Neural progenitor cell (in vitro differentiated cells): ENCODE measurements around the gene ERFL. TPM values are rescaled to one million over a fixed set of nuclear protein-coding genes. Genes with fewer than 3 reads are reported as not detected.

Experiments used
- DNase-seq: peaks from one replicate; pipeline ENCODE4 v3.0.0-alpha.2; 2016; ENCODE audit warnings: low spot score
- H2AFZ ChIP-seq: fragments of 200-600 bp; sonication (generic); replicated peaks from 2 replicates; pipeline ENCODE4 v1.6.1; 2016; ENCODE audit warnings: antibody characterized with exemption
- H3F3A ChIP-seq: fragments of 200-600 bp; sonication (generic); 2 replicates; pipeline ENCODE4 v1.6.1; 2016; ENCODE audit warnings: antibody characterized with exemption, low read depth
- H3K27ac ChIP-seq: fragments of 200-600 bp; sonication (generic); 2 replicates; pipeline ENCODE4 v1.5.1; 2016; ENCODE audit warnings: mild to moderate bottlenecking
- H3K27me3 ChIP-seq: fragments of 200-600 bp; sonication (generic); 2 replicates; pipeline ENCODE4 v1.6.1; 2016; ENCODE audit warnings: mild to moderate bottlenecking, moderate library complexity
- H3K36me3 ChIP-seq: fragments of 200-600 bp; sonication (generic); 2 replicates; pipeline ENCODE4 v1.5.1; 2016
- H3K4me1 ChIP-seq: fragments of 200-600 bp; sonication (generic); 2 replicates; pipeline ENCODE4 v1.6.1; 2016; ENCODE audit warnings: mixed run types
- H3K4me2 ChIP-seq: fragments of 200-600 bp; sonication (generic); 2 replicates; pipeline ENCODE4 v1.6.1; 2016
- H3K4me3 ChIP-seq: fragments of 200-600 bp; sonication (generic); 2 replicates; pipeline ENCODE4 v1.5.1; 2016
- H3K79me2 ChIP-seq: fragments of 200-600 bp; sonication (generic); 2 replicates; pipeline ENCODE4 v1.6.1; 2016; ENCODE audit warnings: low read depth
- H3K9ac ChIP-seq: fragments of 200-600 bp; sonication (generic); 2 replicates; pipeline ENCODE4 v1.6.1; 2016
- H3K9me3 ChIP-seq: fragments of 200-600 bp; sonication (generic); 2 replicates; pipeline ENCODE4 v1.5.1; 2016; ENCODE audit warnings: low read depth
- H4K20me1 ChIP-seq: fragments of 200-600 bp; sonication (generic); 2 replicates; pipeline ENCODE4 v1.6.1; 2016; ENCODE audit warnings: low read depth
- H3K27ac Mint-ChIP-seq: 3 replicates; pipeline ENCODE4 v1.8.0; 2021; ENCODE audit warnings: mixed read lengths
- H3K27me3 Mint-ChIP-seq: 2 replicates; pipeline ENCODE4 v1.8.0; 2022; ENCODE audit warnings: low read depth, mild to moderate bottlenecking, inconsistent platforms, moderate library complexity, mixed read lengths; ENCODE audit not compliant: insufficient read depth
- H3K36me3 Mint-ChIP-seq: 3 replicates; pipeline ENCODE4 v1.8.0; 2021; ENCODE audit warnings: mixed read lengths
- H3K4me1 Mint-ChIP-seq: 3 replicates; pipeline ENCODE4 v1.8.0; 2021; ENCODE audit warnings: mixed read lengths
- H3K4me3 Mint-ChIP-seq: 3 replicates; pipeline ENCODE4 v1.8.0; 2021; ENCODE audit warnings: mild to moderate bottlenecking, moderate library complexity, mixed read lengths
- H3K9me3 Mint-ChIP-seq: 3 replicates; pipeline ENCODE4 v1.8.0; 2020; ENCODE audit warnings: mixed read lengths
- CTCF ChIP-seq: fragments of 200-600 bp; sonication (generic); IDR thresholded peaks from 2 replicates; pipeline ENCODE4 v1.5.1; 2017; ENCODE audit warnings: antibody characterized with exemption, mild to moderate bottlenecking
- EZH2 ChIP-seq: fragments of 200-600 bp; sonication (generic); IDR thresholded peaks from 2 replicates; pipeline ENCODE4 v1.6.1; 2017; ENCODE audit warnings: antibody characterized with exemption, mild to moderate bottlenecking, moderate library complexity
- EZH2phosphoT487 ChIP-seq: fragments of 200-600 bp; sonication (generic); IDR thresholded peaks from 2 replicates; pipeline ENCODE4 v1.6.1; 2017; ENCODE audit warnings: antibody characterized with exemption
- total RNA-seq: library from RNA; depleted of rRNA; stranded (reverse); fragments of >200 nt; gene quantifications from 2 replicates; pipeline ENCODE4 v1.2.3, GENCODE V29; 2015; ENCODE audit warnings: low replicate concordance

The ERFL gene
- total RNA-seq, 1 donor from 2014 or later: 0.65 TPM

GRCh38 chr19:41861116-41861768 lies 67.0 kb downstream of the ERFL start:
- Histone ChIP-seq H3F3A (peaks cover 50% of the 10 kb centered on the region), H3K9me3 (no peaks in the 10 kb centered on the region), H2AFZ (no peak overlapping the region), H3K27ac (no peak overlapping the region), H3K36me3 (peaks cover 19% of the 10 kb centered on the region), H3K4me3 (peak overlapping the region; percentile 67), H3K4me1 (peaks cover 23% of the 10 kb centered on the region), H3K4me2 (peak overlapping the region; percentile 99), H3K27me3 (peaks cover 21% of the 10 kb centered on the region), H3K79me2 (peaks cover 62% of the 10 kb centered on the region), H3K9ac (peak overlapping the region; percentile 99), H4K20me1 (peaks cover 55% of the 10 kb centered on the region)
- TF ChIP-seq EZH2phosphoT487 (no peak), EZH2 (no peak), CTCF (no peak)
- Mint-ChIP-seq H3K27me3 (peaks cover 11% of the 10 kb centered on the region), H3K4me1 (peaks cover 31% of the 10 kb centered on the region), H3K27ac (peak overlapping the region; percentile 93), H3K4me3 (peak overlapping the region; percentile 96), H3K36me3 (peaks cover 36% of the 10 kb centered on the region), H3K9me3 (no peaks in the 10 kb centered on the region)
- DNase-seq: no peak

- Mint-ChIP-seq H3K27ac (peak overlapping the region; percentile 93), H3K9me3 (no peaks in the 10 kb centered on the region), H3K4me3 (peak overlapping the region; percentile 96), H3K36me3 (peaks cover 36% of the 10 kb centered on the region), H3K4me1 (peaks cover 31% of the 10 kb centered on the region), H3K27me3 (peaks cover 11% of the 10 kb centered on the region)
- H4K20me1 ChIP-seq: peaks cover 50% of the 10 kb centered on the region
- peaks cover 26% of the 10 kb centered on the region for H3K27me3 ChIP-seq
- TF ChIP-seq CTCF (no peak), EZH2 (no peak), EZH2phosphoT487 (no peak)
- H3K36me3 ChIP-seq: peaks cover 19% of the 10 kb centered on the region
- H3K9ac ChIP-seq: peak overlapping the region; percentile 99
- peak overlapping the region; percentile 67 for H3K4me3 ChIP-seq
- peaks cover 55% of the 10 kb centered on the region for H3K79me2 ChIP-seq
- DNase-seq: peak; percentile 30
- peaks cover 47% of the 10 kb centered on the region for H3F3A ChIP-seq
- peak overlapping the region; percentile 79 for H3K27ac ChIP-seq
- H3K4me2 ChIP-seq: peak overlapping the region; percentile 99
- H2AFZ ChIP-seq: no peak overlapping the region
- peaks cover 23% of the 10 kb centered on the region for H3K4me1 ChIP-seq
- H3K9me3 ChIP-seq: no peaks in the 10 kb centered on the region
Observed at GRCh38 chr19:41860419-41861115, 67.7 kb downstream of the ERFL start.

GRCh38 chr19:41859618-41860418 lies 68.4 kb downstream of the ERFL start, which contains the start of gene RPS19:
Gene RPS19 (plus strand): TSS chr19:41860255. CDS start chr19:41860775, 520 bp downstream.
- peak; percentile 99 for DNase-seq
- Mint-ChIP-seq H3K4me1 (peaks cover 31% of the 10 kb centered on the region), H3K36me3 (peaks cover 33% of the 10 kb centered on the region), H3K27me3 (peaks cover 12% of the 10 kb centered on the region), H3K4me3 (peak within 1 kb of the TSS; percentile 96), H3K27ac (peak within 1 kb of the TSS; percentile 98), H3K9me3 (no peaks in the 10 kb centered on the region)
- Histone ChIP-seq H3K27me3 (peaks cover 33% of the 10 kb centered on the region), H3K4me1 (peaks cover 23% of the 10 kb centered on the region), H2AFZ (peak within 1 kb of the TSS; percentile 71), H4K20me1 (peaks cover 42% of the 10 kb centered on the region), H3K27ac (peak within 1 kb of the TSS; percentile 79), H3K9me3 (no peaks in the 10 kb centered on the region), H3K4me3 (peak within 1 kb of the TSS; percentile 67), H3K36me3 (peaks cover 17% of the 10 kb centered on the region), H3F3A (peaks cover 40% of the 10 kb centered on the region), H3K79me2 (peaks cover 48% of the 10 kb centered on the region), H3K4me2 (peak within 1 kb of the TSS; percentile 99), H3K9ac (peak within 1 kb of the TSS; percentile 99)
- TF ChIP-seq EZH2 (no peak), CTCF (peak; percentile 60)
